NCI-H2081 (cell line): ENCODE measurements around the gene NEO1.

Source experiments
- DNase-seq, 2 experiments: peaks; one replicate each; lab custom pipeline; 2025; lab: John Stamatoyannopoulos, UW

Gene NEO1

DNA sequence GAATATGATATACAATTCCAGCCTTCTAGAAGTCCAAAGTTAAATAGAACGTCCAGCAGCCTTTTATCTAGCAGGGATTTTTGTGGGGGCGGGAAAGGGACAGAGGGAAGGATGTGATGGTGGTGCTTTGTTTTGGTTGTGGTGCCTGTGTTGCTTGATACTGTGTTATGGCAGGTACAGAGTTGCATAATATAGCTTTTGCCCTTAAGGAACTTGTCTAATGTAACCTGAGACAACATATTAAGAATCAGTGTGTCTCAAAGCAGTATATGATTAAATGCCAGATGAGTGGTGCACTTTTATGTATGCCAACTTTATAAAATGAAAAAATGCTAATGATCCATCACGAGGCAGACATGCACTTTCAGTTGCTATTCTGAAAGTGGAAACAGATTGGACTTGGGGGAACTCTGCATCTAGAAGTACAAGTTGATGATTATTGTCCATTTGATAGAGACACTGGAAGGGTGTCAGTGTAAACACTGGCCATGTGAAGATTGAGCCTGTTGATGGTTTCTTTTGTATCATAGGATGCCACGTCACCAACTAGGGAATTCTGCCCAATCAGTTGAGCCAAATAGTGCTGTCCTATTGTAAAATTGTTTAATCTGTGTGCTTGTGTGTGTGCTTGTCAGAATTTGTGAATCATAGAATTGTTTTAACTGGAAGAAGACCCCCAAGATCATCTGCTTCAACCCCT is 23.0 kb downstream of the NEO1 start:
- no peak for DNase-seq

DNA sequence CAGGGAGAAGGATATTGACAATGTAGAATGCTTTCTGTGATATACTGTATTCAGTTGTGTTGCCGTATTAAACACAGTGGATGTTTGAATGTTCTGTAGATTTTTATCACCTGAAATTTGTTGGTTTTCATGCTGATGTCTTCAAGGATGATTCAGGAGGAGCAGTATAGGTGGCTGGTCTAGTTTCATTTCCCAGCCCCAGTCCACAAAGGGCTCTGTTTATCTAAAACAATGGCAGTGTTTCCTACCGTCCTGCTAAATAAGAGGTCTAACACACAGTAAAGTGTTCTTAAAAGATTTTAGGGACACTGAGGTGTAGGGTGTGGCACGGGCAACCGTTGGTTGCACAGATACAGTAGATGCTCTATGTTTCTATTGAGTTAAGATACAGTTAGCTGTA is 26.0 kb downstream of the NEO1 start:
- DNase-seq = no peak

GRCh38 chr15:73078722-73079121 is 26.5 kb downstream of the NEO1 start:
- no peak for DNase-seq

GRCh38 chr15:73079565-73079964 is 27.3 kb downstream of the NEO1 start:
- no peak for DNase-seq

- DNase-seq = peak; percentile 36 to 56
These were observed 29.2 kb downstream of the NEO1 start for GRCh38 chr15:73081321-73081958.

- DNase-seq = no peak
These were observed 30.5 kb downstream of the NEO1 start for GRCh38 chr15:73082812-73083211.

- DNase-seq = no peak
These were observed 34.8 kb downstream of the NEO1 start for GRCh38 chr15:73087098-73087497.

- DNase-seq = no peak
These were observed 52.8 kb downstream of the NEO1 start for GRCh38 chr15:73105064-73105463.

DNA sequence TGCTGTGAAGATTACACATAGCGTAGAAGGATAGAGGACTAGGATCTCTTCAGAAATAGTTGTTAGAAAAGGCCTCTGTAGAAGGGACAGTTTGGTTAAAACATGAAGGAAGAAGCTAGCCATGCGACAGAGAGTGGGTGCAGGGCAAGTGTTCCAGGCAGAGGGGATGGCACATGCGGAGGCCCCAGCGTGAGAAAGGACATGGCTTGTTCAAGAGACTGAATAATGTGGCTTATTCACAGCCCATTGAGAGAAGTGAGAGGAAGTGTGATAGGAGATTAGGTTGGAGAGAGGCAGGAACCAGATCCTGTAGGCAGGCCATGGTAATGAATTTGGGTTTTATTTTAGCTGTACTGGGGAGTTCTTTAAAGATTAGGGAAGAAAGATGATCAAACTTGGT is 56.4 kb downstream of the NEO1 start:
- no peak for DNase-seq

- DNase-seq = no peak
These were observed 57.5 kb downstream of the NEO1 start for GRCh38 chr15:73109765-73110164.

DNA sequence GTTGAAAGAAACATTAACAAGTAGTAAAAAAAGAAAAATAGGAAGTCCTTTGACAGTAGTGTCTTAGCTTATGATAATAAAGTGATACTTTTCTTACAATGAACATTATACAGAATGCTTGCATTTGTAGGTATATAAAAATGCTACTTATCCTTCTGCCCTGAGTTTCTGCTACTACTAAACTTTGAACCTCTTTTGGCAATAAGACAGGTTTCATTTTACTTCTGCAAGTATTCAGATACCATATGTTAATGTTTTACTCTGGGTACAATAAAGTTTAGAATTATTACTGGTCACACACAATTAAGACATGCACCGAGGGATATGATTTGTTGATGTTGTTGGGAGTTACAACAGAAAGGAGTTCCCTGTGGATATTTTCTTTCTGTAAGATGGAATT is 57.9 kb downstream of the NEO1 start:
- no peak for DNase-seq

GRCh38 chr15:73114064-73114463 is 61.8 kb downstream of the NEO1 start:
- DNase-seq = no peak

GRCh38 chr15:73116164-73116563 is 63.9 kb downstream of the NEO1 start:
- no peak for DNase-seq

GRCh38 chr15:73118055-73118454 is 65.8 kb downstream of the NEO1 start:
- no peak for DNase-seq

DNA sequence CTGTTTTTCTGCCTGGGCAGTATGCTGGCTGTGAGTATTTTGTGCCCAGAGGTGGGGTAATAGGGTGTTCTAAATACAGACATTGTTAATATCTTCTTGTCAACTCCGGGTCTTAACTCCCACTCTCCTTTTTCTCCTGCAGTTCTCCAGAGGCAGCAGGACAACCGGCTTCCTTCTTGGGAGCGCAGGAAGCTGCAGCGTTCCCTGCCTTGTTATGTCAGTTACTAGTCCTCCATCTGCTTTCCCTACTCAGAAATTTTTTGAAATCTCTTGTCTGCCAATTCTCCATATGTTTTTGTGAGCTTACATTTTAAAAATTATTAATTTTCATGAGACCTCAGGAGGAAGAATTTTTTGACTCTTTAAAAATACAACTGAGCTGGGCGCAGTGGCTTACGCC is 67.2 kb downstream of the NEO1 start:
- no peak for DNase-seq

GRCh38 chr15:73120269-73120668 is 68.0 kb downstream of the NEO1 start:
- DNase-seq = no peak

DNA sequence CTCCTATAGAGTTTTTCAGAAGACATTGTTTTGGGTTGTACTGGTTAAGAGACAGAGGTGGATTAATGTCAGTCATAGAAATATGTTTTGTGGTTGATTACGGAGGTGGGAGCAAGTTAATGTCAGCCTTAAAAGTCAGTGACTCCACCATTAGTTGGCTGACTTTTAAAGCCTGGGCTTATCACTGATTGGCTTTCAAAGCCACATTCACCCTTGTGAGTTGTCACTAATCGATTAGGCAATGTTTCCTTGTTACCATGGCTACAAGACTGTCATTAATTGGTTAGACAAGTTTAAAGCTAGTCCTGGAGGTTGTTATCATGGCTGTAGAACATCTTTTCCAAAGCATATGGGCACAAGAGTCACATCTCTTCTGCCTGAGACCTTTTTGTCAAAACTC is 73.0 kb downstream of the NEO1 start:
- no peak for DNase-seq

DNA sequence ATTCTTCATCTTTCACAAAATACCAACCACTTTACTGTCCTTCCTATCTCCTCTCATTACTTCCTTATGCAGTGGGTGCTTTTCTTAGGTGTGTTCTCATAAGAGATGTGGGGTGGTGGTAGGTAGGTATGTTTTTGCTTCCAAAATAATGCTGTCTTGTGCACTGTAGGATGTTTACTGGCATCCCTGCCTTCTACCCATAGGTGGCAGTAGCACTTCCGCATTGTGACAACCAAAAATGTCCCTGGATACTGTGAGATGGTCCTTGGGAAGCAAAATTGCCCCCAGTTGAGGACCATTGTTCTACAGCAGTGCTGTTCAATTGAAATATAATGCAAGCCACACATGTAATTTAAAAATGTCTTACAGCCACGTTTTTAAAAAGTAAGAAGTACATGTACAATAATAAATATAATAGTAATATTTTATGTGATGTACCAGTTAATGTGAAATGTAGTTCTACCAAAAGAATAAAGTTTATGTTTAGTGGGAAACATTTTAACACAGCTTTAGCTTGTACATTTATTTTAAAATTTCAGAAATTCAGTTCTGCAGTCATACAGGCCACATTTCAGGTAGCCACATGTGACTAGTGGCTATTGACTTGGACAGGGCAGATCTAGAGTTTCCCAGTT is 75.2 kb downstream of the NEO1 start:
- peak in 1 of 2 experiments; percentile 45 for DNase-seq

DNA sequence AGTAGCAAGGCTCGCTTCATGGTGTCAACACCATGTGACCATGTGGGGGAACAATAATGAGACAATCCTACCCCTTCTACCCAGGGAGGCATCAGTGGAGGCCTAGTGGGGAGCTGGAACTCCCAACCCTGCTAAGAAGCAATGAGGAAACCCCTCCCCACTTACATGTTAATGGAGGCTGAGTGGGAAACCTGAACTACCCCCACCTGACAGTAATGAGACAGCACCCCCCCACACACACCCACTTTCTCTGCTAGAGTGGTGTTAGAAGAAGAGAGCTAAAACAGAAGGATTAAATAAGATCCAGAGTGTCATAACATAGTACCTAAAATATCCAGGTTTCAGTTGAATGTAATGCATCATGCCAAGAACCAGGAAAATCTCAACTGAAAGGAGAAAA is 78.6 kb downstream of the NEO1 start:
- no peak for DNase-seq

DNA sequence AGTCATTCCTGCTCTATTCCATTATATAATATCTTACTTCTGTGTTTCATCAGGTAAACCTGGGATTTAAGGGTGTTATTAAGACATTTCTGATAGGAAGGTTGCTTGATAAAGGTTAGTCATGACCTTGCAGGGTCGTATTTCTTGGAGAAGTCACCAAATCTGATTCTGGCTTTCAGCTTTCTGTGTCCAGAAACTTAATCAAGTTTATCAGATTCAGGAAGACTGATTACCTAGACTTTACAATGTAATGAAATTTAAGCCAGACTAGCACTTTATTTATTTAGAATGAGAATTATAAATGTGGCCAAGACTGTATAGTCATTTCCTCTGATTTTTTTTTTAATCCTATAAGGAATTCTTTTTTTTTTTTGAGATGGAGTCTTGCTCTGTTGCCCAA is 81.9 kb downstream of the NEO1 start:
- no peak for DNase-seq

GRCh38 chr15:73139041-73139743 is 86.9 kb downstream of the NEO1 start:
- no peak for DNase-seq

- no peak for DNase-seq
These were observed 87.7 kb downstream of the NEO1 start for GRCh38 chr15:73139744-73140553.
